GM19438 (cell line): ENCODE data around the gene ASL.
"Not testable (repeated sequence)": the region's sequence is repeated elsewhere in the genome, so short reads cannot be mapped to it uniquely, and the experiment has no call there.

Source experiments
- ATAC-seq: cut with Tn5 transposase; IDR thresholded peaks from one replicate; pipeline ENCODE4 v1.9.1; 2021; ENCODE audit warnings: low read depth; ENCODE audit not compliant: unreplicated experiment

The ASL gene

GRCh38 chr7:66075590-66076461, at the start of gene ASL:
ASL (plus strand) TSS chr7:66075819; CDS start chr7:66076082, 263 bp downstream.
- peak; percentile 97 for ATAC-seq

- ATAC-seq = not testable (repeated sequence)
Measured at GRCh38 chr7:66028342-66028741, 47.3 kb upstream of the ASL start.

- ATAC-seq = no peak
Measured at GRCh38 chr7:66033471-66034385, 41.9 kb upstream of the ASL start.

- not testable (repeated sequence) for ATAC-seq
Measured at GRCh38 chr7:66034436-66035010, 41.1 kb upstream of the ASL start.

GRCh38 chr7:66036382-66036781, 39.2 kb upstream of the ASL start:
- no peak for ATAC-seq

GRCh38 chr7:66036788-66037187, 38.8 kb upstream of the ASL start:
- ATAC-seq = no peak

- peak; percentile 52 for ATAC-seq
Measured at GRCh38 chr7:66039094-66039670, 36.4 kb upstream of the ASL start.

GRCh38 chr7:66043681-66044497, 31.7 kb upstream of the ASL start:
- peak; percentile 58 for ATAC-seq

- peak; percentile 19 for ATAC-seq
Measured at GRCh38 chr7:66044498-66044854, 31.1 kb upstream of the ASL start.

- ATAC-seq = no peak
Measured at GRCh38 chr7:66047426-66047825, 28.2 kb upstream of the ASL start.

- ATAC-seq = not testable (repeated sequence)
Measured at GRCh38 chr7:66049886-66050285, 25.7 kb upstream of the ASL start.

- ATAC-seq = no peak
Measured at GRCh38 chr7:66050337-66050957, 25.2 kb upstream of the ASL start.

- no peak for ATAC-seq
Measured at GRCh38 chr7:66050990-66051448, 24.6 kb upstream of the ASL start.

- no peak for ATAC-seq
Measured at GRCh38 chr7:66052447-66052846, 23.2 kb upstream of the ASL start.

GRCh38 chr7:66054063-66054462, 21.6 kb upstream of the ASL start:
- no peak for ATAC-seq

GRCh38 chr7:66055321-66055956, 20.2 kb upstream of the ASL start:
- ATAC-seq = peak; percentile 76

GRCh38 chr7:66060796-66061195, 14.8 kb upstream of the ASL start:
- ATAC-seq = no peak

- no peak for ATAC-seq
Measured at GRCh38 chr7:66069732-66070131, 5.9 kb upstream of the ASL start.

GRCh38 chr7:66070222-66070621, 5.4 kb upstream of the ASL start:
- ATAC-seq = no peak
